Left ventricle myocardium superior (tissue), 1 donor: ENCODE results near the gene SNX8. TPM values are rescaled to one million over a fixed set of nuclear protein-coding genes. Genes with fewer than 3 reads are reported as not detected.

Experiments used
- microRNA-seq: library from miRNA; unstranded; fragments of <30 nt; microRNA quantifications from one replicate; pipeline ENCODE4 v1.2.0, GENCODE V29; 2020; ENCODE audit warnings: borderline number of aligned reads
- total RNA-seq: library from RNA; stranded (reverse); fragmentation: NEBNext Ultra II Directional; extraction: Animal tissue kit (Norgen Biotek cat#: 25700); gene quantifications from one replicate; pipeline ENCODE4 v1.2.1, GENCODE V29; 2021
- donor health status: DM: no; HTN: yes; CAD: no; lungs with severe emphysema.

Gene SNX8
- total RNA-seq, 1 donor from 2014 or later: 16.7 TPM

Small RNA genes within 50 kb of the gene (microRNA-seq; reads per million reads assigned to microRNA genes)
- gene MIR6836: not detected

Other genes with a start within 250 kb of the SNX8 start
- 19.1 TPM for gene MAD1L1, start 81.5 kb downstream of the SNX8 start, total RNA-seq
- 23.5 TPM for gene MRM2, start 72.2 kb downstream of the SNX8 start, total RNA-seq
- 13.2 TPM for gene NUDT1, start 72.2 kb downstream of the SNX8 start, total RNA-seq
- gene EIF3B, start 40.4 kb upstream of the SNX8 start, total RNA-seq: 79.0 TPM
- gene CHST12, start 89.2 kb upstream of the SNX8 start, total RNA-seq: 15.1 TPM
- gene GRIFIN, start 162.0 kb upstream of the SNX8 start, total RNA-seq: not detected
- gene LFNG, start 205.3 kb upstream of the SNX8 start, total RNA-seq: 6.4 TPM
- 16.5 TPM for gene BRAT1, start 241.1 kb upstream of the SNX8 start, total RNA-seq
- gene IQCE, start 244.5 kb upstream of the SNX8 start, total RNA-seq: 11.9 TPM